MCF 10A (cell line): ENCODE data around the gene BCKDK. TPM values are rescaled to one million over a fixed set of nuclear protein-coding genes. Genes with fewer than 3 reads are reported as not detected.
"Not testable (repeated sequence)": the region's sequence is repeated elsewhere in the genome, so short reads cannot be mapped to it uniquely, and the experiment has no call there.

Source experiments
- BruUV-seq: library from RNA; stranded (reverse); fragments of 400-500 nt; replicated peaks from 2 replicates; lab custom pipeline; 2021; lab: Mats Ljungman, UMichigan
- CTCF ChIA-PET: fragments of 300-600 bp; sonication (Branson Sonifier 250); formaldehyde crosslinking; extraction: SDS; loops from one replicate; lab custom pipeline; 2021; ENCODE audit warnings: antibody characterized with exemption, inconsistent platforms; lab: Yijun Ruan, JAX
- POLR2A ChIA-PET: fragments of 300-600, 350-650 bp; sonication (Branson Sonifier 250); formaldehyde crosslinking; extraction: SDS; loops from one replicate; lab custom pipeline; 2020; ENCODE audit warnings: antibody characterized with exemption, inconsistent platforms; lab: Yijun Ruan, JAX
- DNase-seq: peaks from one replicate; pipeline ENCODE4 v3.0.0-alpha.2; 2018; ENCODE audit not compliant: unreplicated experiment
- H3K27ac Mint-ChIP-seq: one replicate; pipeline ENCODE4 v1.8.0; 2022; ENCODE audit warnings: mild to moderate bottlenecking, low read depth, mixed read lengths; ENCODE audit not compliant: unreplicated experiment
- H3K27me3 Mint-ChIP-seq: one replicate; pipeline ENCODE4 v1.8.0; 2022; ENCODE audit warnings: mixed read lengths; ENCODE audit not compliant: insufficient read depth, unreplicated experiment
- H3K36me3 Mint-ChIP-seq: one replicate; pipeline ENCODE4 v1.8.0; 2022; ENCODE audit warnings: mild to moderate bottlenecking, moderate library complexity, mixed read lengths; ENCODE audit not compliant: insufficient read depth, unreplicated experiment
- H3K4me1 Mint-ChIP-seq: one replicate; pipeline ENCODE4 v1.8.0; 2022; ENCODE audit warnings: mixed read lengths; ENCODE audit not compliant: insufficient read depth, unreplicated experiment
- H3K4me3 Mint-ChIP-seq: one replicate; pipeline ENCODE4 v1.8.0; 2022; ENCODE audit warnings: mild to moderate bottlenecking, moderate library complexity, mixed read lengths; ENCODE audit not compliant: unreplicated experiment
- H3K9me3 Mint-ChIP-seq: one replicate; pipeline ENCODE4 v1.8.0; 2022; ENCODE audit warnings: mixed read lengths; ENCODE audit not compliant: unreplicated experiment
- CTCF ChIP-seq: fragments of 200-600 bp; IDR thresholded peaks from one replicate; pipeline ENCODE4 v1.8.0; 2022; ENCODE audit warnings: antibody characterized with exemption, mild to moderate bottlenecking; ENCODE audit not compliant: unreplicated experiment
- intact Hi-C: fragments of 100-400 bp; cut with micrococcal nuclease; formaldehyde crosslinking; loops from 2 replicates; pipeline ENCODE4 v1.14.1; 2022
- total RNA-seq: library from RNA; stranded (reverse); gene quantifications from 2 replicates; pipeline ENCODE4 v1.2.3, GENCODE V29; 2022

BCKDK gene
- total RNA-seq, 1 experiment from 2014 or later: 41.0 TPM

DNA sequence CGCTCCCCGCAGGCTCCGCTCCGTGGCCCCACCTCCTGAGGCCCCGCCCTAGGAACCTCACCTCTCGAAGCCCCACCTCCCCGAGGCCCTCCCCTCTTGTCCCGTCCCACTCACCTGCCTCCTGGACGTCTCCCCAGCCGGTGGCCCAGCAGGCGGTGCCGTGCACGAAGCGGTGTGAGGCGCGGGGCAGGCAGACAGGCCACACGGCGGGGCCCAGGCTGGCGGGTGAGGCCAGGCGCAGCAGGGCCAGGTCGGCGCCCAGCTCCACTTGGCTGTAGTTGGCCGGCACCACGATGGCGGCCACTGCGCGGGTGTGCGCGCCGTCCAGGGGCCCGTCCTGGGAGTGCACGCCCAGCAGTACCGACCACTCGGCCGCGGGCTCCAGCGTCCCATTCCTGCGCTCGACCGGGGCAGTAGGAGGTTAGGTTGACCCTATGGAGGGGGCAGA lies 40.1 kb downstream of the BCKDK start:
- no peaks in the 10 kb centered on the region for H3K36me3 Mint-ChIP-seq
- CTCF ChIA-PET: interaction anchor here (0.6 kb wide), 2 partner anchors 8 to 9 kb away, joined by 3 read pairs; no protein-coding TSS in a partner anchor
- H3K9me3 Mint-ChIP-seq: no peaks in the 10 kb centered on the region
- POLR2A ChIA-PET: interaction anchor here (0.6 kb wide), 1 partner anchor 226 kb away, joined by 3 read pairs; no protein-coding TSS in a partner anchor
- intact Hi-C loops: no loop called here
- H3K4me3 Mint-ChIP-seq: no peak overlapping the region
- H3K4me1 Mint-ChIP-seq: no peaks in the 10 kb centered on the region
- TF ChIP-seq CTCF: no peak
- DNase-seq: no peak
- H3K27ac Mint-ChIP-seq: no peak overlapping the region
- no TSS peak for BruUV-seq
- no peaks in the 10 kb centered on the region for H3K27me3 Mint-ChIP-seq

DNA sequence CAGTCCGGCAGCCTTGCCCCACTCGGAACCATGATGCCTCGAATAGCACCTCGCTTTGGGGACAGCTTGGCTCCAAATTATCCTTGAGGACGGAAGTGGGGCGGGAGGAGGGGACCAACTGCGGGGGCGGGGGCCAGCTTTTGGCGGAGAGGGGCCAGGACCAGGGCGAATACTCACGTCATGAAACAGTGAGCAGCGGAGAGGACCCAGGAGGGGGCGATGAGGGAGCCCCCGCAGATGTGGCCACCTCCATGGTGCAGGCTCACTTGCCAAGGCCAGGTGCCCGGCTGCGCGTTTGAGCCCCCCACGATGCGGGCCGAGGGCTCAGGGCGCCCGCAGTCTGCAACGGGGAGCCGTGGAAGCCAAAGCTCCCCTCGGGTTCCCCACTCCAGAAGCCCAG lies 40.7 kb downstream of the BCKDK start:
- Mint-ChIP-seq H3K27ac (no peak overlapping the region), H3K4me3 (no peak overlapping the region), H3K9me3 (no peaks in the 10 kb centered on the region), H3K4me1 (no peaks in the 10 kb centered on the region), H3K36me3 (no peaks in the 10 kb centered on the region), H3K27me3 (no peaks in the 10 kb centered on the region)
- DNase-seq: no peak
- POLR2A ChIA-PET: no interaction called here
- CTCF ChIA-PET: interaction anchor here (0.6 to 1.0 kb wide), 2 partner anchors 8 to 167 kb away, joined by 3 read pairs; no protein-coding TSS in a partner anchor
- BruUV-seq: no TSS peak
- intact Hi-C loops: no loop called here
- TF ChIP-seq CTCF: no peak

- no peak for DNase-seq
- H3K9me3 Mint-ChIP-seq: no peaks in the 10 kb centered on the region
- H3K27me3 Mint-ChIP-seq: no peaks in the 10 kb centered on the region
- POLR2A ChIA-PET: no interaction called here
- no TSS peak for BruUV-seq
- intact Hi-C loops: no loop called here
- no peak overlapping the region for H3K27ac Mint-ChIP-seq
- no peaks in the 10 kb centered on the region for H3K36me3 Mint-ChIP-seq
- TF ChIP-seq CTCF: no peak
- no peaks in the 10 kb centered on the region for H3K4me1 Mint-ChIP-seq
- CTCF ChIA-PET: interaction anchor here (1.0 kb wide), 1 partner anchor 167 kb away, joined by 3 read pairs; no protein-coding TSS in a partner anchor
- no peak overlapping the region for H3K4me3 Mint-ChIP-seq
Measured at GRCh38 chr16:31149332-31149731, 41.1 kb downstream of the BCKDK start.

DNA sequence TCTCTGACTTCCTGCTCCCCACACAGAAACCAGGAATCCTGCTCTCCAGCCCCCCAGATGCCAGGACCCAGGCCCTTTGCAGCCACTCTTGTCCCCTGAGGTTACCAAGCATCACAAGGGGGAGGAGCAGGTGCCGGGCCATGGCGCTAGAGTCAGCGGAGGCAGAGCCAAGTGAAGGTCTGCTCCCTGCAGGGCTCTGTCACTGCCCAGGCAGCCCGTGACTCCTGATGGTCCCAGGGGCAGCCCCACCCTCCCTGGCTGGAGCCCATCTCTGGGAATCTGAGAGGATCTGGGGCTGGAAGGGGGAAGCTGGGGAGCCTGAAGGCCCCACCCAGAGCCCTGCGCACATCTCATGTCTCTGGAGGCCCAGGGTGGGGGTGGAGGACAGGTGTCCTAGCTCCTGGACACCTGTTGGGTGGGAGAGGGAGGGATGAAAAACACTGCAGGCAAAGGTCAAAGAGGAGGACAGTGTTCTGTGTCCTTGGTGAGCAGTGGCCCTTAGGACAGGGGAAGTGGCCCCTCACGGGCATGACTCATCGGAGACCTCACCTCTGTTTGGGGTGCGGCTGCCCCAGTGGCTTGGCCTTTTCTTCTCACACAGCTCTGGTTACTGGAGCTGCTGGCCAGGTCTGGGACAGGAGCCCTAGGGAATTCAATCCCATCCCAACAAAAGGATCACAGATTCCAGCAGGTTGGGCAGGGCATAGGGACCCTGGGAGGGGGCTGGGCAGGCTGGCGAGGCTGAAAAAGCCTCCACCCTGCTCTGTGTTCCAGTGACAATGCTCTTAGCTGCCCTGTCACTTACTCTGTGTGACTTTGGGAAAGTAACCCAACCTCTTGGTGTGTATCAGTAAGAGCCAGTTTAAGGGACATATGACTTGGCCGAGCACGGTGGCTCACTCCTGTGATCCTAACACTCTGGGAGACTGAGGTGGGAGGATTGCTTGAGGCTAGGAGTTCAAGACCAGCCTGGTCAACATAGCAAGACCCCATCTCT lies 42.0 kb downstream of the BCKDK start, which contains the start of gene PRSS36:
TSS of gene PRSS36 (minus strand) at position 173 of the 997 bp plus-strand sequence. CDS start at position 142, 31 bp downstream.
- ChIA-PET CTCF (interaction anchor here (1.0 to 1.8 kb wide), 4 partner anchors 7 to 165 kb away, joined by 4 to 5 read pairs (median 4); partner anchors contain the start of gene HSD3B7), POLR2A (no interaction called here)
- H3K9me3 Mint-ChIP-seq: no peaks in the 10 kb centered on the region
- DNase-seq: no peak
- no peaks in the 10 kb centered on the region for H3K27me3 Mint-ChIP-seq
- H3K4me1 Mint-ChIP-seq: no peaks in the 10 kb centered on the region
- BruUV-seq: no TSS peak
- no peak within 1 kb of the TSS for H3K27ac Mint-ChIP-seq
- H3K36me3 Mint-ChIP-seq: no peaks in the 10 kb centered on the region
- no peak for TF ChIP-seq CTCF
- no peak within 1 kb of the TSS for H3K4me3 Mint-ChIP-seq
- intact Hi-C loops: no loop called here

DNA sequence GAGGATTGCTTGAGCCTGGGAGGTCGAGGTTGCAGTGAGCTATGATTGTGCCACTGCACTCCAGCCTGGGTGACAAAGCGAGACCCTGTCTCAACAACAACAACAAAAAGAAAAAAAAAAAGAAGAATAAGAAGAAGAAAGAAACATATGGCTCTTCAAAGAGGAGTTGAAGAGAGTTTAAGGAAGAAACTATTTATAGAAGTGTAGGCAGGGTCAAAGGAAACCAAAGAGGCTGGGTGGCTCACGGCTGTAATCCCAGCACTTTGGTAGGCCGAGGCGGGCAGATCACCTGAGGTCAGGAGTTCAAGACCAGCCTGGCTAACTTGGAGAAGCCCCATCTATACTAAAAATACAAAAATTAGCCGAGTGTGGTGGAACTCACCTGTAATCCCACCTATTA lies 42.8 kb downstream of the BCKDK start:
- DNase-seq, intact Hi-C loops, H3K36me3 Mint-ChIP-seq, H3K27me3 Mint-ChIP-seq, H3K9me3 Mint-ChIP-seq, POLR2A ChIA-PET, H3K4me1 Mint-ChIP-seq, H3K4me3 Mint-ChIP-seq, H3K27ac Mint-ChIP-seq, BruUV-seq: not testable (repeated sequence)
- CTCF ChIA-PET: interaction anchor here (1.0 to 1.8 kb wide), 4 partner anchors 8 to 166 kb away, joined by 4 to 5 read pairs (median 4); partner anchors contain the start of gene HSD3B7
